ENCODE results near the gene CELSR2.

CELSR2 gene

GRCh38 chr1:109277434-109278204, 28.3 kb downstream of the CELSR2 start:
- H3K4me2 ChIP-seq (ENCODE audit: low read depth, low read length): no peak overlapping the region
- peak; percentile 71 for TF ChIP-seq CTCF (IDR thresholded peaks at IDR 0.05; ENCODE audit: low read length)
- no peak for TF ChIP-seq EZH2 (optimal IDR thresholded peaks at IDR 0.05; ENCODE audit: low read depth, low read length)
- no peak for TF ChIP-seq EZH2phosphoT487 (IDR thresholded peaks at IDR 0.05; ENCODE audit: low read length)
- H3K27me3 ChIP-seq (replicated peaks; ENCODE audit: insufficient read depth, low read length): no peaks in the 10 kb centered on the region
- H2AFZ ChIP-seq (ENCODE audit: low read length): peak overlapping the region; percentile 67
- no peak overlapping the region for H3K4me3 ChIP-seq (ENCODE audit: low read length)
- 0 out of 2 replicates have a peak, but pooled peaks cover 2% of the 10 kb centered on the region for H3F3A ChIP-seq (ENCODE audit: insufficient read depth, low read length)
- no peaks in the 10 kb centered on the region for H3K36me3 ChIP-seq (replicated peaks; ENCODE audit: insufficient read depth, low read length)
- DNase-seq: peak; percentile 80
- H3K9ac ChIP-seq (ENCODE audit: low read length): no peak overlapping the region; the same call in 1 of the 2 replicates
- H3K9me2 ChIP-seq (replicated peaks; ENCODE audit: insufficient read depth, low read length): no peaks in the 10 kb centered on the region
- peak overlapping the region; percentile 48; the same call in 1 of the 2 replicates for H3K27ac ChIP-seq (ENCODE audit: low read length)
- H4K20me1 ChIP-seq (ENCODE audit: insufficient read depth, low read length): no peaks in the 10 kb centered on the region
- H3K79me2 ChIP-seq (ENCODE audit: low read length): peaks cover 7% of the 10 kb centered on the region; the same call in 1 of the 2 replicates
- H3K9me3 ChIP-seq (replicated peaks; ENCODE audit: insufficient read depth, low read length): no peaks in the 10 kb centered on the region
- H3K4me1 ChIP-seq (ENCODE audit: low read length): peaks cover 13% of the 10 kb centered on the region

- peaks cover 7% of the 10 kb centered on the region; the same call in 1 of the 2 replicates for H3K79me2 ChIP-seq (ENCODE audit: low read length)
- H2AFZ ChIP-seq (ENCODE audit: low read length): no peak overlapping the region
- no peak overlapping the region for H3K4me3 ChIP-seq (ENCODE audit: low read length)
- no peak for DNase-seq
- H3K9me2 ChIP-seq (replicated peaks; ENCODE audit: insufficient read depth, low read length): no peaks in the 10 kb centered on the region
- no peaks in the 10 kb centered on the region for H4K20me1 ChIP-seq (ENCODE audit: insufficient read depth, low read length)
- H3K4me2 ChIP-seq (ENCODE audit: low read depth, low read length): no peak overlapping the region
- peaks cover 10% of the 10 kb centered on the region; the same call in 1 of the 2 replicates for H3F3A ChIP-seq (ENCODE audit: insufficient read depth, low read length)
- H3K27ac ChIP-seq (ENCODE audit: low read length): no peak overlapping the region
- no peak overlapping the region for H3K9ac ChIP-seq (ENCODE audit: low read length)
- peaks cover 19% of the 10 kb centered on the region for H3K4me1 ChIP-seq (ENCODE audit: low read length)
- no peaks in the 10 kb centered on the region for H3K9me3 ChIP-seq (replicated peaks; ENCODE audit: insufficient read depth, low read length)
- no peaks in the 10 kb centered on the region for H3K27me3 ChIP-seq (replicated peaks; ENCODE audit: insufficient read depth, low read length)
- H3K36me3 ChIP-seq (replicated peaks; ENCODE audit: insufficient read depth, low read length): no peaks in the 10 kb centered on the region
- TF ChIP-seq EZH2 (optimal IDR thresholded peaks at IDR 0.05; ENCODE audit: low read depth, low read length): no peak
Observed at GRCh38 chr1:109279615-109280278, 30.4 kb downstream of the CELSR2 start.

- TF ChIP-seq CTCF (IDR thresholded peaks at IDR 0.05; ENCODE audit: low read length) (no peak), EZH2phosphoT487 (IDR thresholded peaks at IDR 0.05; ENCODE audit: low read length) (no peak), EZH2 (optimal IDR thresholded peaks at IDR 0.05; ENCODE audit: low read depth, low read length) (no peak)
- H3K4me1 ChIP-seq (ENCODE audit: low read length): peaks cover 19% of the 10 kb centered on the region
- no peaks in the 10 kb centered on the region for H3K27me3 ChIP-seq (replicated peaks; ENCODE audit: insufficient read depth, low read length)
- H2AFZ ChIP-seq (ENCODE audit: low read length): no peak overlapping the region
- DNase-seq: no peak
- no peak overlapping the region for H3K4me3 ChIP-seq (ENCODE audit: low read length)
- H3K9me2 ChIP-seq (replicated peaks; ENCODE audit: insufficient read depth, low read length): no peaks in the 10 kb centered on the region
- H3K36me3 ChIP-seq (replicated peaks; ENCODE audit: insufficient read depth, low read length): no peaks in the 10 kb centered on the region
- no peak overlapping the region for H3K9ac ChIP-seq (ENCODE audit: low read length)
- H3K79me2 ChIP-seq (ENCODE audit: low read length): peaks cover 7% of the 10 kb centered on the region; the same call in 1 of the 2 replicates
- no peak overlapping the region for H3K27ac ChIP-seq (ENCODE audit: low read length)
- no peak overlapping the region for H3K4me2 ChIP-seq (ENCODE audit: low read depth, low read length)
- H3F3A ChIP-seq (ENCODE audit: insufficient read depth, low read length): peaks cover 10% of the 10 kb centered on the region; the same call in 1 of the 2 replicates
- no peaks in the 10 kb centered on the region for H4K20me1 ChIP-seq (ENCODE audit: insufficient read depth, low read length)
- no peaks in the 10 kb centered on the region for H3K9me3 ChIP-seq (replicated peaks; ENCODE audit: insufficient read depth, low read length)
Observed at GRCh38 chr1:109280862-109281261, 31.5 kb downstream of the CELSR2 start.
